Measurements from ENCODE around the gene FSIP1.
A peak's percentile ranks its signal among the peaks of the same experiment; 100 is the strongest.
"Not testable (repeated sequence)": the region's sequence is repeated elsewhere in the genome, so short reads cannot be mapped to it uniquely, and the experiment has no call there.

Gene FSIP1

DNA sequence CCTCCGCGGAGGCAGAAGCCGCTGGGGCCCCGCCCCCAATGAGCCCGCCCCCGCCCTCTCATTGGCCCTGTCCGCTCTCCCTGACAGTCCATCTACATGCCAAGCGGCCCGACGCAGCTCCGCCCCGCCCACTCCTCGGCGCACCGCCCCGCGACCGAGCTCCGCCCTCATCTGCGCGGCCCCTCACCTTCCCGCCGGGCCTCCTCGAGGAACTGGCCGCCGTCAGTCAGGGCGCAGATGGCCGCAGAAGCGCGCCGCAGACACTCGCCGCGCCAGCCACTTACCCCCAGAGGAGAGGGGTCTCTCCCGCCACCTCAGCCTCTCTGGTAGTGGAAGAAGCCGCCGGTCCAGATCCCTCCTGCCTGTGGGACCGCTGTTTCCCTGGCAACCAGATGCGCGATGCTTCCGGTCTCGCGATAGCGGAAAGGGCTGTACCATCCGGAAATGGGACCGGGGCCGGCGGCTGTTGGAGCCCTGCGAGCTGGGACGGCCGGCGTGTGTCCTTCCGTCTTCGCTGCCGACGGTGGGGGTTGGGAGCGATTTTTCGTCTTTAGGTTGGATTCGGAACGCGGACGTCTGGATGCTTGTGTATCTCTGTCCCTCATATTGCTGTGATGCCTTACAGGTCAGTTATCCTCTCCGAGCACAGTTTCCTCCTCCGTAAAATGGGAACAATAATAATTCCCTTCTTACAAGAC, at the start of gene FSIP1:
TSS of gene FSIP1 (minus strand) at position 401 of the 698 bp plus-strand sequence. CDS start 6,317 bp downstream, outside the sequence.
- Histone ChIP-seq H3K9ac (ENCODE audit: low read length in 2 of 2) (peak within 1 kb of the TSS; percentile 84 to 86), H3K4me1 (ENCODE audit: control insufficient read depth, insufficient read depth, low read length) (peaks cover 10% of the 10 kb centered on the region), H3K27me3 (ENCODE audit: control insufficient read depth in 1 of 2, insufficient read depth in 2 of 2, low read length in 2 of 2) (no peaks in the 10 kb centered on the region)

DNA sequence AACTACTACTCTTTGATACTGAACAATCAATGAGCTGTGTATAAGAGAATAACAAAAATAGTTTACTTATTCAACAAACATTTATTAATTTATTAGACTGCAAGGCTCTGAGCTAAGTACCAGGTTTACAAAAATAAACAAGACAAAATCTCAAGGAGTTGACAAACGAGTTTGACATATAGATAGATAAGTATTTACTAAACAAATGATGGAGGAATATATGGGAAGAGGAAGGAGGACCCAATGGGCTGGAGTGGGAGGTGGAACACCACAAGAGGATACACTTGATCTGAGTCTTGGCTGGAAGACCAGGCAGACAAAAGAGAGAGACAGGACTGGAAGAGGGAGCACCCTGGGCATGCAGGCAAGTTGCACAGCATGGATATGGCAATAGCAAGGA, 47.5 kb upstream of the FSIP1 start:
- Histone ChIP-seq H3K4me1 (ENCODE audit: control insufficient read depth, insufficient read depth, low read length) (peaks cover 2% of the 10 kb centered on the region), H3K9me3 (ENCODE audit: control insufficient read depth in 2 of 2, low read length in 2 of 2) (no peaks in the 10 kb centered on the region), H3K27me3 (ENCODE audit: control insufficient read depth in 1 of 2, insufficient read depth in 2 of 2, low read length in 2 of 2) (no peaks in the 10 kb centered on the region), H3K27ac (ENCODE audit: low read length) (no peak overlapping the region), H3K4me3 (ENCODE audit: low read length in 2 of 2) (no peak overlapping the region), H3K36me3 (ENCODE audit: control insufficient read depth in 2 of 2, insufficient read depth in 2 of 2, low read length in 2 of 2) (no peaks in the 10 kb centered on the region), H3K9ac (ENCODE audit: low read length in 2 of 2) (no peak overlapping the region)

More for the DNA sequence above, at the start of gene FSIP1:
- H3K27ac ChIP-seq (ENCODE audit: low read length) = peak within 1 kb of the TSS; percentile 58
- no peaks in the 10 kb centered on the region for H3K36me3 ChIP-seq (ENCODE audit: control insufficient read depth in 2 of 2, insufficient read depth in 2 of 2, low read length in 2 of 2)
- H3K9me3 ChIP-seq (ENCODE audit: control insufficient read depth in 2 of 2, low read length in 2 of 2) = no peaks in the 10 kb centered on the region
- peak within 1 kb of the TSS; percentile 89 to 94 for H3K4me3 ChIP-seq (ENCODE audit: low read length in 2 of 2)

DNA sequence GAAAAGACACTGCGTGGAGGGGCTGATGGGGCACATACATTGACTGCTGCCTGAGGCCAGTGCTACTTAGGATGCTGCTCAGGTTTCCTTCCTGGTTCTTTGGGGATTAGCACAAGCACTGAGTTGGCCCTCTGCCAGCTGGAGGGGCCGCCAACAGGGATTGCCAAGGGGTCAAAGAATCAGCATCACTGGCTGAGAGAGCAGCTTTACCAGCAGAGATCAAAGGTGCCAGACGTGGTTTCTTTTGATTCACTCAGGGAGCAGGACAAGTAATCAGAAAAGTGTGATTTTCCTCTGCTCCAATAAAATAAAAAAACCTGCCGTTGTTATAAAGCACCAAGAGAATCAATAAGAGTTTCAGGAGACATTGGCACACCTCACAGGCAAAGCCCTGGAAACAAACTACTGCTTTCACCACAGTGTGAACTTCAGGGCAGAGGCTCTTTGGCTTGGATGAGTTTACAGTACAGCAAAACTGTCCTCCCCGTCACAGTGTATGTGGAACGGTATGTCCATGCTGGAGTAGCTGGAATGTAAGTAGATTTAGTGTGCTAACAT, 45.8 kb upstream of the FSIP1 start:
- H3K27me3 ChIP-seq (ENCODE audit: control insufficient read depth in 1 of 2, insufficient read depth in 2 of 2, low read length in 2 of 2) = no peaks in the 10 kb centered on the region
- H3K4me3 ChIP-seq (ENCODE audit: low read length in 2 of 2) = no peak overlapping the region
- no peak overlapping the region for H3K27ac ChIP-seq (ENCODE audit: low read length)
- peaks cover 2% of the 10 kb centered on the region for H3K4me1 ChIP-seq (ENCODE audit: control insufficient read depth, insufficient read depth, low read length)
- H3K9me3 ChIP-seq (ENCODE audit: control insufficient read depth in 2 of 2, low read length in 2 of 2) = no peaks in the 10 kb centered on the region
- no peaks in the 10 kb centered on the region for H3K36me3 ChIP-seq (ENCODE audit: control insufficient read depth in 2 of 2, insufficient read depth in 2 of 2, low read length in 2 of 2)
- H3K9ac ChIP-seq (ENCODE audit: low read length in 2 of 2) = no peak overlapping the region

DNA sequence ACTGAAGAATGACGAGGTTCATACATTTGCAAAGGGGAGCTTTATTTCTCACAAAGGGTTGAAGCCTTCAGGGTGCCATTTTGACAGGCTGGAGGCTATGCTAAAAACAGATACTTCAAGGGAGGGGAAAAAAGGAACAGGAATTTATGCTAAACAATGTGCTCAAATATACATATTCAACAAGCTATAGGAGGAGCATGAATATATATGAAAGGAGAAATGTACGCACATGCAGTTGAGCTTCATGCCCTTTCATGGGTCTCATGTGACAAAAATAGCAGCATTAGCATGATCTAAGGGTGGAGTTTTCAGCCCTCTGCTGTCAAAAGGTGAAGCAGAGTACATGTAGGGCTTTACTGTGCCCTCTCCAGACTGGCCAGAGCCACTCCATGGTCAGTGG, 44.3 kb upstream of the FSIP1 start:
- Histone ChIP-seq H3K4me1 (ENCODE audit: control insufficient read depth, insufficient read depth, low read length) (peaks cover 2% of the 10 kb centered on the region), H3K27me3 (ENCODE audit: control insufficient read depth in 1 of 2, insufficient read depth in 2 of 2, low read length in 2 of 2) (no peaks in the 10 kb centered on the region), H3K9me3 (ENCODE audit: control insufficient read depth in 2 of 2, low read length in 2 of 2) (no peaks in the 10 kb centered on the region), H3K27ac (ENCODE audit: low read length) (no peak overlapping the region), H3K4me3 (ENCODE audit: low read length in 2 of 2) (no peak overlapping the region), H3K9ac (ENCODE audit: low read length in 2 of 2) (no peak overlapping the region), H3K36me3 (ENCODE audit: control insufficient read depth in 2 of 2, insufficient read depth in 2 of 2, low read length in 2 of 2) (no peaks in the 10 kb centered on the region)

DNA sequence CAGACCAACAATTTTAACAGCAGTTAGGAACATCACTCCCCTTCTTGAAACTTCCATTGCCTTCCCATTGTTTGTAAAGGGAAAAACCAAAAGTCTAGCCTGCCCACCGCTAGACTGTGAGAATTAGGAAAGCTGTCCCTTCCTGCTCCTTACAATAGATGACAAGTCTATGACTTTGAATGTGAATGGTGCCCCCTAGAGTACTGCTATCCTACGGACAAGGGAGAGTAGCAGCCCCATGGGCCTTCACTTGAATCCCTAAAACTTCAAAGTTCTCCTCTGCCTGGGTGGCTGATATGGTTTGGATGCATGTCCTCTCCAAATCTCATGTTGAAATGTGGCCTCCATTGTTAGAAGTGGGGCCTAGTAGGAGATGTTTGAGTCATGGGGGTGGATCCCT, 41.0 kb upstream of the FSIP1 start:
- H3K9ac ChIP-seq (ENCODE audit: low read length in 2 of 2) = no peak overlapping the region
- H3K36me3 ChIP-seq (ENCODE audit: control insufficient read depth in 2 of 2, insufficient read depth in 2 of 2, low read length in 2 of 2) = no peaks in the 10 kb centered on the region
- no peaks in the 10 kb centered on the region for H3K27me3 ChIP-seq (ENCODE audit: control insufficient read depth in 1 of 2, insufficient read depth in 2 of 2, low read length in 2 of 2)
- no peak overlapping the region for H3K27ac ChIP-seq (ENCODE audit: low read length)
- H3K4me1 ChIP-seq (ENCODE audit: control insufficient read depth, insufficient read depth, low read length) = peaks cover 2% of the 10 kb centered on the region
- H3K9me3 ChIP-seq (ENCODE audit: control insufficient read depth in 2 of 2, low read length in 2 of 2) = no peaks in the 10 kb centered on the region
- H3K4me3 ChIP-seq (ENCODE audit: low read length in 2 of 2) = no peak overlapping the region

DNA sequence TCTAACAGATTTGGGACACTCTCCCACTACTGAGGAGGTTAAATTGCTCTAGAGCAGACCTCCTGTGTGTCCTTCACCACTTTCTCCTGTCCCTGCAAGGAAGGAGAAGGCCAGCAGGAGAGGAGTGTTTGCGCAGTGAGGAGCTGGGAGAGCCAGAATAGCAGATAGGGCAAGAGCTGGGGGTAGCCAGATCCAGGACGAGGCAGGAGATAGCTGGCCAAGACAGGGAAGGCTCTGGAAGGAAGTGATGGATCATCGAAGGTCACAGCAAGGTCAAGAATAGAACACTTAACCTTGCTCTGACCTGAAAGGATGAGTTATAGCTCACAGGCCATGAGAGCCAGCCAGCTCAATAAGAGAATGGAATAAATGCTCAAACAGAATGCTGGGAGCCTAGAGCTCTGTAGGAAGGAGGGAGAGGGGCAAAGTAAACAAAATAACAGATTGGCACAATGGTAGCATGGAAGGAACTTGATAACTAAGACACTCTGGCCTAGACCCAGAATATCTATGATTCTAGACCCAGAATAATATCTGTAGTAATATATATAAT, 37.5 kb upstream of the FSIP1 start:
- no peak overlapping the region for H3K4me3 ChIP-seq (ENCODE audit: low read length in 2 of 2)
- no peaks in the 10 kb centered on the region for H3K36me3 ChIP-seq (ENCODE audit: control insufficient read depth in 2 of 2, insufficient read depth in 2 of 2, low read length in 2 of 2)
- no peaks in the 10 kb centered on the region for H3K4me1 ChIP-seq (ENCODE audit: control insufficient read depth, insufficient read depth, low read length)
- H3K9me3 ChIP-seq (ENCODE audit: control insufficient read depth in 2 of 2, low read length in 2 of 2) = no peaks in the 10 kb centered on the region
- no peak overlapping the region for H3K27ac ChIP-seq (ENCODE audit: low read length)
- no peak overlapping the region for H3K9ac ChIP-seq (ENCODE audit: low read length in 2 of 2)
- H3K27me3 ChIP-seq (ENCODE audit: control insufficient read depth in 1 of 2, insufficient read depth in 2 of 2, low read length in 2 of 2) = no peaks in the 10 kb centered on the region

DNA sequence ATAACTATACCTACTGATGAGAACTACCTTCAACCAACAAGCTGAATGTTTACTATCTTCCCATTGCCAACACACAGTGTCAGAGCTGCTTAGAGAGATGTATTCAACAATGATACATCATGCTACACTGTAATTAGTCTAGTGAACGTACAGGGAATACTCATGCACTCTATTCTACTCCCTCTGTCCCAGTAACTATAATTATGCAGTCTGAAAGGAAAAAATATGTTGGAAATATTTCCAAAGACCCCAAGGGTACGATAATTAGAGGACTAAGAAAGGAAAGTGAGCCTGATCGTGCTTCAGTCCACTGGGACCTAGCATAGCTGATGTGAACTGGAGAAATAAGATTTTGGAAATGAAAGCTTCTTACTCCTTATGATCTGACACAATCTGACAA, 36.9 kb upstream of the FSIP1 start:
- Histone ChIP-seq H3K9ac (ENCODE audit: low read length in 2 of 2) (no peak overlapping the region), H3K27ac (ENCODE audit: low read length) (no peak overlapping the region), H3K36me3 (ENCODE audit: control insufficient read depth in 2 of 2, insufficient read depth in 2 of 2, low read length in 2 of 2) (no peaks in the 10 kb centered on the region), H3K27me3 (ENCODE audit: control insufficient read depth in 1 of 2, insufficient read depth in 2 of 2, low read length in 2 of 2) (no peaks in the 10 kb centered on the region), H3K9me3 (ENCODE audit: control insufficient read depth in 2 of 2, low read length in 2 of 2) (no peaks in the 10 kb centered on the region), H3K4me1 (ENCODE audit: control insufficient read depth, insufficient read depth, low read length) (no peaks in the 10 kb centered on the region), H3K4me3 (ENCODE audit: low read length in 2 of 2) (no peak overlapping the region)

DNA sequence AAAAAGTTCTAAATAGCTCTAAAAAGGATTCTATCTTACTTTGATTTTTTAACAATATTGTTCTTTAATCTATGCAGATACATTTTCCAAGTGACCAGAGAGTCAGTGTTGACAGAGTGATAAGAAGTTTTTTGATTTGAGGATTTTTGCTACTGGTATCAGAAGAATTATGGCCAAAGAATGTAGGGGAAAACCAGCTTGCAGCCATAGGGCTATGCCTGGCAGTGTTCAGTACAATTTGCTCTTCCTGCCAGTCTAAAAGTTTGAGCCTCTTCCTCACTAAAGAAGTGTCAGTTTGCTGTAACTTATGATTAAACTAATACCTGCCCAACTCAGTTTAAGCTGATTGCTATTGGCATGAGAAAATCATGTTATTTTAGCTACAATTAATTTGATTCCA, 35.3 kb upstream of the FSIP1 start:
- Histone ChIP-seq H3K4me1 (ENCODE audit: control insufficient read depth, insufficient read depth, low read length) (no peaks in the 10 kb centered on the region), H3K4me3 (ENCODE audit: low read length in 2 of 2) (no peak overlapping the region), H3K9ac (ENCODE audit: low read length in 2 of 2) (no peak overlapping the region), H3K27me3 (ENCODE audit: control insufficient read depth in 1 of 2, insufficient read depth in 2 of 2, low read length in 2 of 2) (no peaks in the 10 kb centered on the region), H3K36me3 (ENCODE audit: control insufficient read depth in 2 of 2, insufficient read depth in 2 of 2, low read length in 2 of 2) (no peaks in the 10 kb centered on the region), H3K27ac (ENCODE audit: low read length) (no peak overlapping the region), H3K9me3 (ENCODE audit: control insufficient read depth in 2 of 2, low read length in 2 of 2) (no peaks in the 10 kb centered on the region)

DNA sequence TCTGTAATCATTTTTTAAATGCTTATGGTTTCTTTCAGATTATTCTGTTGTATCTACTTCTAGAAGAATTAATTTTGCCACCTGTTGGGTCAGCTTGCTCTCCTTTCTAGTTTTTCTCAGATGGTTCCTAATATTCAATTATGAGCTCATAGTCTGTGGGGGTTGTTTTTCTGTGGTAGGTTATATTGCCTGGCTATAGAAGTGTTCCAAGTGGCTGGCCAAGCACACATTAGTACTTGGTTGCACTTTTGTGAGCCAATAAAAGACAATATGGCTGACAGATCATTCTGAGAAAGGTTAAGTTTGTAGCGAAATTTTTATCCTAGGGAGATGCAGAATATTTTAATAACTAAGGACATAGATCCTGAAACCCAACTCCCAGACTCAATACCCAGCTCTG, 31.8 kb upstream of the FSIP1 start:
- Histone ChIP-seq H3K36me3 (ENCODE audit: control insufficient read depth in 2 of 2, insufficient read depth in 2 of 2, low read length in 2 of 2) (no peaks in the 10 kb centered on the region), H3K9ac (ENCODE audit: low read length in 2 of 2) (no peak overlapping the region), H3K27me3 (ENCODE audit: control insufficient read depth in 1 of 2, insufficient read depth in 2 of 2, low read length in 2 of 2) (no peaks in the 10 kb centered on the region), H3K4me3 (ENCODE audit: low read length in 2 of 2) (no peak overlapping the region), H3K27ac (ENCODE audit: low read length) (no peak overlapping the region), H3K4me1 (ENCODE audit: control insufficient read depth, insufficient read depth, low read length) (no peaks in the 10 kb centered on the region), H3K9me3 (ENCODE audit: control insufficient read depth in 2 of 2, low read length in 2 of 2) (no peaks in the 10 kb centered on the region)

DNA sequence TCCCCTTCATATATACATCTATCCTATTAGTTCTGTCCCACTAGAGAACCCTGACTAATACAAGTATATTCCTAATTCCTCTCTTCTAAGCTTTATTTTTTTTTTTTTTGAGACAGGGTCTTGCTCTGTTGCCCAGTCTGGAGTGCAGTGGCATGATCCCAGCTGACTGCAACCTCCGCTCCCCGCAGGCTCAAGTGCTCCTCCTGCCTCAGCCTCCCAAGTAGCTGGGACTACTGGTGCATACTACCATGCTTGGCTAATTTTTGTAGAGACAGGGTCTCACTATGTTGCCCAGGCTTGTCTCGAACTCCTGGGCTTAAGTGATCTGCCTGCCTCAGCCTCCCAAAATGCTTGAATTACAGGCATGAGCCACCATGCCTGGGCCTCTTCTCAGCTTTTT, 30.0 kb upstream of the FSIP1 start:
- H3K27me3 ChIP-seq (ENCODE audit: control insufficient read depth in 1 of 2, insufficient read depth in 2 of 2, low read length in 2 of 2); H3K36me3 ChIP-seq (ENCODE audit: control insufficient read depth in 2 of 2, insufficient read depth in 2 of 2, low read length in 2 of 2); H3K27ac ChIP-seq (ENCODE audit: low read length); H3K9ac ChIP-seq (ENCODE audit: low read length in 2 of 2); H3K4me1 ChIP-seq (ENCODE audit: control insufficient read depth, insufficient read depth, low read length); H3K9me3 ChIP-seq (ENCODE audit: control insufficient read depth in 2 of 2, low read length in 2 of 2); H3K4me3 ChIP-seq (ENCODE audit: low read length in 2 of 2): not testable (repeated sequence)

DNA sequence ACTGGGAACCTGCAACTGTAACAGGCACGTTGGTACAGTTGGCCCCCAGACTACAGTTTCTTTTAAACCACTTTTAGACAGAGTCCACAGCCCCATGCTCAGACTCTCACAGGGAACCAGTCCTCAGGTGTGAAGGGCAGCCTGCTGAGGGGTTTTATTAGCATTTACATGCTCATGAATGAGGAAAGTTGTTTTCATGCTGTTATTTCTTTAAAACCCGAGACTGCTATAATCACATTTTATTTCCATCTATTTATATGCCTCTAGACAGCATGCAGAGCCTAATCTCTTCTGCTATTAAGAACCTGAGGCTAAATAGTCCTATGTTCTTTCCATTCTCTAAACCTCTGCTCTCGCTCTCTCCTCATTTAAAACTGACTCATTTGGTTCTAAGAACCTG, 26.3 kb upstream of the FSIP1 start:
- Histone ChIP-seq H3K27me3 (ENCODE audit: control insufficient read depth in 1 of 2, insufficient read depth in 2 of 2, low read length in 2 of 2) (no peaks in the 10 kb centered on the region), H3K27ac (ENCODE audit: low read length) (no peak overlapping the region), H3K4me3 (ENCODE audit: low read length in 2 of 2) (no peak overlapping the region), H3K4me1 (ENCODE audit: control insufficient read depth, insufficient read depth, low read length) (no peaks in the 10 kb centered on the region), H3K36me3 (ENCODE audit: control insufficient read depth in 2 of 2, insufficient read depth in 2 of 2, low read length in 2 of 2) (no peaks in the 10 kb centered on the region), H3K9ac (ENCODE audit: low read length in 2 of 2) (no peak overlapping the region), H3K9me3 (ENCODE audit: control insufficient read depth in 2 of 2, low read length in 2 of 2) (no peaks in the 10 kb centered on the region)

Measured in stomach smooth muscle (tissue), 2 donors.